Stimulated activated naive CD8-positive, alpha-beta T cell treated with anti-CD3 and anti-CD28 coated beads, Interleukin-15, Interleukin-2, amounts not matched to agents 100 ng/mL and 50 ng/mL, for 24 hours (primary cell): ENCODE results near the gene DNPH1.

ENCODE experiments used
- H3K27ac Mint-ChIP-seq: one replicate; pipeline ENCODE4 v1.8.0; 2021; ENCODE audit warnings: mild to moderate bottlenecking, mixed read lengths
- H3K27me3 Mint-ChIP-seq: one replicate; pipeline ENCODE4 v1.8.0; 2021; ENCODE audit warnings: mixed read lengths
- H3K36me3 Mint-ChIP-seq: one replicate; pipeline ENCODE4 v1.8.0; 2021; ENCODE audit warnings: low read depth, mixed read lengths
- H3K4me1 Mint-ChIP-seq: one replicate; pipeline ENCODE4 v1.8.0; 2021; ENCODE audit warnings: low read depth, mixed read lengths
- H3K4me3 Mint-ChIP-seq: one replicate; pipeline ENCODE4 v1.8.0; 2021; ENCODE audit warnings: mild to moderate bottlenecking, mixed read lengths
- H3K9me3 Mint-ChIP-seq: one replicate; pipeline ENCODE4 v1.8.0; 2021; ENCODE audit warnings: mixed read lengths

DNPH1 gene

DNA sequence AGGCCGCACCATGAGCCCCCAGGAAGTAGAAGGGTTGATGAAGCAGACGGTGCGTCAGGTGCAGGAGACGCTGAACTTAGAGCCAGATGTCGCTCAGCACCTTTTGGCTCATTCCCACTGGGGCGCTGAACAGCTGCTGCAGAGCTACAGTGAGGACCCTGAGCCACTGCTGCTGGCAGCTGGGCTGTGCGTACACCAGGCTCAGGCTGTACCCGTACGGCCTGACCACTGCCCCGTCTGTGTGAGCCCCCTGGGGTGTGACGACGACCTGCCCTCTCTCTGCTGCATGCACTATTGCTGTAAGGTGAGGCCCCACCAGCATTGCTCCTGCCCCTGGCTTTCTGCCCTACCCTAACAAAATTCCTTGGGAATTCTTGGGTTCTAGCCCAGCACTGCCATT, 13.1 kb downstream of the DNPH1 start:
- no peaks in the 10 kb centered on the region for H3K4me1 Mint-ChIP-seq
- peaks cover 28% of the 10 kb centered on the region for H3K36me3 Mint-ChIP-seq
- no peaks in the 10 kb centered on the region for H3K9me3 Mint-ChIP-seq
- no peak overlapping the region for H3K4me3 Mint-ChIP-seq
- H3K27ac Mint-ChIP-seq: no peak overlapping the region
- H3K27me3 Mint-ChIP-seq: no peaks in the 10 kb centered on the region

DNA sequence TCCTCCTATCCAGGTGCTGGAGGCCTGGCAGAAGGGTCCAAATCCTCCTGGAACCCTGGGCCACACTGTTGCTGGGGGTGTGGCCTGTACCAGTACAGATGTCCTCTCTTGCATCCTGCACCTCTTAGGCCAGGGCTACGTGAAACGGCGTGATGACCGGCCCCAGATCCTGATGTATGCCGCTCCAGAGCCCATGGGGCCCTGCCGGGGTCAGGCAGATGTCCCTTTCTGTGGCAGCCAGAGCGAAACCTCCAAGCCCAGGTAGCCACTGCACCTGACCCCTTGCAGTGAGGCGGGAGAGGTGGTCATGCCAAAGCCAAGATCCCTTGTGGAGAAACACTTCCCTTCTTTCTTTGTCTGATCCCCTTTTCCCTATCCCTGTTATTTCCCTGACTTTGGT, 14.2 kb downstream of the DNPH1 start:
- Mint-ChIP-seq H3K27ac (no peak overlapping the region), H3K27me3 (no peaks in the 10 kb centered on the region), H3K4me3 (no peak overlapping the region), H3K9me3 (no peaks in the 10 kb centered on the region), H3K36me3 (peaks cover 24% of the 10 kb centered on the region), H3K4me1 (no peaks in the 10 kb centered on the region)

DNA sequence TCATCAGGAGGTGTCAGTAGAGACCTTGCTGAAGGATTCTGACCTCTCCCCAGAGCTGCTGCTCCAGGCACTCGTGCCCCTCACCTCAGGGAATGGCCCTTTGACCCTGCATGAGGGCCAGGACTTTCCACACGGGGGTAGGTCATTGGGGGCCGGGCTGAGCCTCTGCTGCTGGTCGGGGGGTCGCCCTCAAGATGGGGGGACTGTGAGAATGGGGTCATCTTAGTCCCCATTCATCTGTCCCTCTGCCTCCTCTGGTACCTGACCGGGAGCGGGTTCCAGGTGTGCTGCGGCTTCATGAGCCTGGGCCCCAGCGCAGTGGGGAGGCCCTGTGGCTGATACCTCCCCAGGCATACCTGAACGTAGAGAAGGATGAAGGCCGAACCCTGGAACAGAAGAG, 15.8 kb downstream of the DNPH1 start:
- Mint-ChIP-seq H3K27me3 (no peaks in the 10 kb centered on the region), H3K9me3 (no peaks in the 10 kb centered on the region), H3K36me3 (peaks cover 17% of the 10 kb centered on the region), H3K4me3 (no peak overlapping the region), H3K27ac (no peak overlapping the region), H3K4me1 (no peaks in the 10 kb centered on the region)

DNA sequence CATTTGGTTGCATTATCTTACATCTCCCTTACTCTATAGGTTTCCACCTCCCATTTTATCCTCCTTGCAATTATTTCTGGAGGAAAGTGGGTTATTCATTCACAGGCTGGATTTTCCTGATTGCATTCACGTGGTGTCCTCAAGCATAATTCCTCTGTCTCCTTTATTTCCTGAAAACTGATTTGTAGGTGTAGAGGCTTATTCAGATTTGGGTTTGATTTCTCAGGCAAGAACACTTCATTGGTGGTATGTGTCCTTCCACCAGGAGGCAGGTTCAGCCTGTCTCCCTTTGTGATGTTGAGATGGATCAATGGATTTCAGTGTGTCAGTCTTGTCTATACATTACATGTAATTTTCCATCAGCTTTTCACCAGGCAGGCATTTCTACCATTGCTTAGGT, 17.3 kb downstream of the DNPH1 start:
- Mint-ChIP-seq H3K27me3 (no peaks in the 10 kb centered on the region), H3K9me3 (no peaks in the 10 kb centered on the region), H3K36me3 (peaks cover 11% of the 10 kb centered on the region), H3K4me1 (no peaks in the 10 kb centered on the region), H3K4me3 (no peak overlapping the region), H3K27ac (no peak overlapping the region)

DNA sequence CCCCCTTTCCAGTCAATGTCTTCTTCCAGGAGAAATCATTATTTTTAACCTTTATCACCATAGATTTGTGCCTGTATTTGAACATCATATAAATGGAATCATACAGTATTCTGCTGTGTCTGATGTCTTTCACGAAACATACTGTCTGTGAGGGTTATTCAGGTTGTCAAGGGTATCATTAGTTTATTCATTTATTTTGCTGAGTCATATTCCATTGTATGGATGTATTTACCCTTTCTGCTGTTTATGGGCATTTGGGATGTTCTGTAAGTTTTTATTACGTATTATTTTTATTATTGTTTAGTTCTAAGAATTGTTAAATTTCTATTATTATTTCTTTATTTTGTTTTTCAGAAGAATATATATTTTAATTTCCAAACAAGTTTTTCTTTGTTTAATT, 22.0 kb downstream of the DNPH1 start:
- Mint-ChIP-seq H3K36me3 (peaks cover 24% of the 10 kb centered on the region), H3K9me3 (no peaks in the 10 kb centered on the region), H3K27ac (peak overlapping the region; percentile 29), H3K4me1 (no peaks in the 10 kb centered on the region), H3K4me3 (no peak overlapping the region), H3K27me3 (no peaks in the 10 kb centered on the region)

DNA sequence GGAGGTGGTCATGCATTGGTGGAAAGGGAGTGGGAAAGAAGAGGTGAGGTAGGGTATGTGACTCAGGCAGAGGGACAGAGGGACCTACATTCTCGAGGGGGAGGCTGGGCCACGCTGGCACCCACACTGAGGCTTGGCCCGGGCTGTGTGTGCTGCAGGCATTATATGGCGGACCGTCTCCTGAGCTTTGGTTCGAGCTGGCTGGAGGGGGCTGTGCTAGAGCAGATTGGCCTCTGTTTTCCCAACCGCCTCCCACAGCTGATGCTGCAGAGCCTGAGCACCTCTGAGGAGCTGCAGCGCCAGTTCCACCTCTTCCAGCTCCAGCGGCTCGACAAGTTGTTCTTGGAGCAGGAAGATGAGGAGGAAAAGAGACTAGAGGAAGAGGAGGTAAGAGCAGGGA, 23.4 kb downstream of the DNPH1 start:
- Mint-ChIP-seq H3K27me3 (no peaks in the 10 kb centered on the region), H3K4me1 (no peaks in the 10 kb centered on the region), H3K27ac (no peak overlapping the region), H3K36me3 (peaks cover 25% of the 10 kb centered on the region), H3K9me3 (no peaks in the 10 kb centered on the region), H3K4me3 (no peak overlapping the region)

DNA sequence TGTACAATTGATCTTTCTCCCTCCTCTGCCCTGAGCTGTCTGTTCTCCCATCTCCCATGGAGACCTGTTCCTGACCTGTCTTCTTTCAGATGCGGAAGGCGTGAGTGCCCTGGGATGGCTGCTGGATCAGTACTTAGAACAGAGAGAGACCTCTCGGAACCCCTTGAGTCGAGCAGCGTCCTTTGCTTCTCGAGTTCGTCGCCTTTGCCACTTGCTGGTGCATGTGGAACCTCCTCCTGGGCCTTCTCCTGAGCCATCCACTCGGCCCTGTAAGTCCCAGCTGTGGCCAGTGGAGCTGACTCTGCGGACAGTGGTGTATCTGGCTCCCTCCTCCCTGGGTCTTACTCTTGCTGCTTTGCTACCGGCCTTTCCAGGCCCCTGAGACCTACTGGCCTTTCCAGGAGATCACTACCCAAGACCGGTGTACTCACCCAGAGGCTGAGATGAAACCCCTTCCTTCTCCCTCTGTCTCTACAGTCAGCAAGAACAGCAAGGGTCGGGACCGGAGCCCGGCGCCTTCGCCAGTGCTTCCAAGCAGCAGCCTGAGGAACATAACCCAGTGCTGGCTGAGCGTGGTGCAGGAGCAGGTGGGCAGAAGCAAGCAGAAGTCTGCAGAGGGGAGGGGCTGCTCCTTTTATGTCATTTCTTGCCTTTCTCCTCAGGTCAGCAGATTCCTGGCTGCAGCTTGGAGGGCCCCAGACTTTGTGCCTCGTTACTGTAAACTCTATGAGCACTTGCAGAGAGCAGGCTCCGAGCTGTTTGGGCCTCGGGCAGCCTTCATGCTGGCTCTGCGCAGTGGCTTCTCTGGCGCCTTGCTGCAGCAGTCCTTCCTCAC, 24.8 kb downstream of the DNPH1 start:
- H3K9me3 Mint-ChIP-seq: no peaks in the 10 kb centered on the region
- no peaks in the 10 kb centered on the region for H3K27me3 Mint-ChIP-seq
- H3K36me3 Mint-ChIP-seq: peaks cover 35% of the 10 kb centered on the region
- H3K4me3 Mint-ChIP-seq: no peak overlapping the region
- no peak overlapping the region for H3K27ac Mint-ChIP-seq
- H3K4me1 Mint-ChIP-seq: no peaks in the 10 kb centered on the region

DNA sequence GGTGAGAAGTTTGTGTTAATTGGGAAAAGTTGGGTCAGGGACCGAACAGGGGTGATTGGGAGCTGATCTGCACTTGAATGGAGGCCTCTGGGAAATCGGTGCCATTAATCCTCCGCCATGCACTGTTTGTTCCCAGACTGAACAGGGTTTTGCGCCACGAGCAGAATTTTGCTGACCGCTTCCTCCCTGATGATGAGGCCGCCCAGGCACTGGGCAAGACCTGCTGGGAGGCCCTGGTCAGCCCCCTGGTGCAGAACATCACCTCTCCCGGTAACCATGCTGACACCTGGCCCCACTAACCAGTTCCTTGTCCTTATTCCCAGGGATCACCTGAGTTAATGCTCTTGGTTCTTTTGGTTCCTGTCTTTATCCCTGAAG, 25.6 kb downstream of the DNPH1 start:
- no peaks in the 10 kb centered on the region for H3K9me3 Mint-ChIP-seq
- no peaks in the 10 kb centered on the region for H3K4me1 Mint-ChIP-seq
- no peak overlapping the region for H3K4me3 Mint-ChIP-seq
- peaks cover 35% of the 10 kb centered on the region for H3K36me3 Mint-ChIP-seq
- H3K27me3 Mint-ChIP-seq: no peaks in the 10 kb centered on the region
- H3K27ac Mint-ChIP-seq: no peak overlapping the region

DNA sequence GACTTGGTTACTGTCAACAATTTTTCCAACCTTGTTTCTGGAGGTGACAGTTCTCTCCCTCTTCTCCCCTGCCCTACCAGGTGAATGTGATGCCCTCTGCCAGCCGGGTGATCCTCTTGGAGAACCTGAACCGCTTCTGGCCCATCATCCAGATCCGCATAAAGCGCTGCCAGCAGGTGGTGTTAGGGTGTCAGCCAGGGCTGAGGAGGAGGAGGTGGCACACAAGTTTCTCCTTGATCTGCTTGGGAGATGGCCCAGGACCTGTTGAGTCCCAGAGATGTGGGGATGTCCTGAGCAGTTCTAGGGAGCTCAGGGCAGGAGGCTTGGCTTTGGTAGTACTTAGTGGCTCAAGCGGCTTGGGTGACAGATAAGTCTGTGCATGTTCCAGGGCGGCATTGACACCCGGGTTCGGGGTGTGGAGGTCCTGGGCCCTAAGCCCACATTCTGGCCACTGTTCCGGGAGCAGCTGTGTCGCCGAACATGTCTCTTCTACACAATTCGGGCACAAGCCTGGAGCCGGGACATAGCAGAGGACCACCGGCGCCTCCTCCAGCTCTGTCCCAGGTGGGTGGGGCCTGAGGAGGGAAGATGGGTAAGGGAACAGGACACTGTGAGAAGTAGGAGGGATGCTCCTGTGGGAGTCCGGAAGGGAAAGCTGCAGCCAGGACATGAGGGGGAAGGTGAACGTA, 26.1 kb downstream of the DNPH1 start:
- Mint-ChIP-seq H3K9me3 (no peaks in the 10 kb centered on the region), H3K27ac (no peak overlapping the region), H3K27me3 (no peaks in the 10 kb centered on the region), H3K4me3 (no peak overlapping the region), H3K4me1 (no peaks in the 10 kb centered on the region), H3K36me3 (peaks cover 35% of the 10 kb centered on the region)

DNA sequence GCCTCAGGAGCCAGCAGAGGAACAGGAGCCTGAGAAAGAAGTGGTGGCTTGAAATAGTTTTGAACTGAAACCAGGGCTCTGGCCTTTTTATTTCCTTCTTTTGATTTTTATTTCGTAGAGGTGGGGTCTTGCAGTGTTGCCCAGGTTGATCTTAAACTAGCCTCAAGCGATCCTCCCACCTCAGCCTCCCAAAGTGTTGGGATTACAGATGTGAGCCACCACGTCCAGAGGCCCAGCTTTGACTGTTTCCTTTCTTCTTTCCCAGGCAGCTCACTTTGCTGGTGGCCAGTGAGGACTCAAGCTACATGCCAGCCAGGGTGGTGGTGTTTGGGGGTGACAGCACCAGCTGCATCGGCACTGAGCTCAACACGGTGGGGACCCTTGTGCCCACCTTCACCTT, 26.8 kb downstream of the DNPH1 start:
- Mint-ChIP-seq H3K27me3 (no peaks in the 10 kb centered on the region), H3K36me3 (peaks cover 40% of the 10 kb centered on the region), H3K4me1 (no peaks in the 10 kb centered on the region), H3K9me3 (no peaks in the 10 kb centered on the region), H3K4me3 (no peak overlapping the region), H3K27ac (no peak overlapping the region)

DNA sequence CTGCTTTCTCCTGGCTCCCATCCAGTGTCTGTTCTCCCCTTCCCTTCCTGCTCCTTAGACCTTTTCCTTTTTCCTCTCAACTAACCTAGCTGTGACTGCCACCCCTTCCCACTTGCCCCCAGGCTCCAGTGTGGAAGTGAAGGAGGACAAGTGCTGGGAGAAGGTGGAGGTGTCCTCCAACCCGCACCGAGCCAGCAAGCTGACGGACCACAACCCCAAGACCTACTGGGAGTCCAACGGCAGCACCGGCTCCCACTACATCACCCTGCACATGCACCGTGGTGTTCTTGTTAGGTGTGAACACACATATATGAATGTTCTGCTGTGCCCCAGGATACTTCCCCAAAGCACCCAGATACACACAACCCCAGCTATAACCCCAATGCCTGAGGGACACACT, 28.7 kb downstream of the DNPH1 start:
- no peak overlapping the region for H3K4me3 Mint-ChIP-seq
- H3K27me3 Mint-ChIP-seq: no peaks in the 10 kb centered on the region
- H3K4me1 Mint-ChIP-seq: no peaks in the 10 kb centered on the region
- no peaks in the 10 kb centered on the region for H3K9me3 Mint-ChIP-seq
- no peak overlapping the region for H3K27ac Mint-ChIP-seq
- peaks cover 41% of the 10 kb centered on the region for H3K36me3 Mint-ChIP-seq

DNA sequence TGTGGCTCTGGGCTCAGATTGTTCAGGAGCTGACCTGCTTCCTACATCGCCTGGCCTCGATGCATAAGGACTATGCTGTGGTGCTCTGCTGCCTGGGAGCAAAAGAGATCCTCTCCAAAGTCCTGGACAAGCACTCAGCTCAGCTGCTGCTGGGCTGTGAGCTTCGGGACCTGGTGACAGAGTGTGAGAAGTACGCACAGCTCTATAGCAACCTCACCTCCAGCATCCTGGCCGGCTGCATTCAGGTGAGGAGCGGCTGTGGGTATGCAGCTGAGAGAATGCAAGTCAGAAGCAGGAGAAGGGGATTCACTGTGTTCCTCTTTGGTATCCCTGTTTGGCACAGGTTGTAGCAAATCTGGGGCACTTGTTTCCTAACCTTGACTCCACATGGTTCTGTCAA, 29.4 kb downstream of the DNPH1 start:
- Mint-ChIP-seq H3K27me3 (no peaks in the 10 kb centered on the region), H3K4me1 (no peaks in the 10 kb centered on the region), H3K36me3 (peaks cover 47% of the 10 kb centered on the region), H3K4me3 (no peak overlapping the region), H3K27ac (no peak overlapping the region), H3K9me3 (no peaks in the 10 kb centered on the region)

DNA sequence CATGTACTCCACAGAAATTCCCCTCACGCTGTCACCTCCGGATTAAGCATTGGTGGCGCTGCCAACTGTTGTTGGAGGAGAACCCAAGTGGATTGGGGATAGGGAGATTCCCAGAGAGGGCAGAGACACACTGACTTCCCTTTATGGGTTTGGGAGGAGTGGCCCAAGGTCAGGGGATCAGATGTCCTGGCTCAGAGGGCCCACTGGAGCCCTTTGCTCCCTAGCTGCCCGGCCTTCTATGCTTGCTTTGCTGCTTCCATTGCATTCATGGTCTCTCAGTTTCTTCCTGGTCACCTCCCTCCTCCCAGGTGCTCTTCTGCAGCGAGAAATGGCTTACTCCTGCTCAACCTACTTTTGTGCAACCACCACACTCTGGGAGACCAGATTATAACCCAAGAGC, 32.9 kb downstream of the DNPH1 start:
- H3K36me3 Mint-ChIP-seq: peaks cover 58% of the 10 kb centered on the region
- H3K27ac Mint-ChIP-seq: no peak overlapping the region
- no peaks in the 10 kb centered on the region for H3K9me3 Mint-ChIP-seq
- no peaks in the 10 kb centered on the region for H3K27me3 Mint-ChIP-seq
- H3K4me1 Mint-ChIP-seq: no peaks in the 10 kb centered on the region
- H3K4me3 Mint-ChIP-seq: no peak overlapping the region

DNA sequence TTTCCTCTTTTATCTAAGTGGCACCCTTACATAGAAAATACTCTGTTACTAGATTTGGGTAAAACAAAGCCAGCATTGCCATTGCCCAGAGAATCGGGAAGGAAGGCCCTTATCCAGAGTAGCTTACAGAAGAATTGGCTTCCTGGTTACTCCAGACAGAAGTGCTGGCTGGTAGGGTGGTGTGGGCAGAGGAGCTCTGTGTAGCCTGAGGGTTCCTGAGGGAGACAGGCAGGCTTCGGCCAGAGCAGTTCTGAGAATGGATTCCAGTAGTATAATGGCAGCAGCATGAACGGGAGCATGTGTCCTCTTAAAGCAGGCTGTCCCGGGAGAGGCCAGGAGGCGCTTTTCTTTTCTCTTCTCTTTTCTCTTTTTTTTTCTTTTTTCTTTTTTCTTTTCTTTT, 35.4 kb downstream of the DNPH1 start:
- Mint-ChIP-seq H3K4me1 (no peaks in the 10 kb centered on the region), H3K4me3 (no peak overlapping the region), H3K27ac (no peak overlapping the region), H3K36me3 (peaks cover 44% of the 10 kb centered on the region), H3K9me3 (no peaks in the 10 kb centered on the region), H3K27me3 (no peaks in the 10 kb centered on the region)

DNA sequence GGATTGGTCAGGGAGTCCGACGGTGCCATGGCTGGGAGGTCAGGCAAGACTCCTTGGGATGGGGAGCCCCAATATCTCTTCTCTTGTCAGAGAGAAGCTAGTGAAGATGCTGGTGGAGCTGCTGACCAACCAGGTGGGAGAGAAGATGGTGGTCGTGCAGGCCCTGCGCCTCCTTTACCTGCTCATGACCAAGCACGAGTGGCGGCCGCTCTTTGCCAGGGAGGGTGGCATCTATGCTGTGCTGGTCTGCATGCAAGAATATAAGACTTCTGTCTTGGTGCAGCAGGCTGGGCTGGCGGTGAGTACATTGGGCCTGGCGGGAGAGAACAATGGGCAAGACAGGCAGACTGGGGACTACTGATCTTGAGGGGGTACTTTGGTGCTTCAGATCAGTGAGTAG, 36.4 kb downstream of the DNPH1 start:
- H3K36me3 Mint-ChIP-seq: peaks cover 54% of the 10 kb centered on the region
- H3K4me1 Mint-ChIP-seq: no peaks in the 10 kb centered on the region
- H3K9me3 Mint-ChIP-seq: no peaks in the 10 kb centered on the region
- no peak overlapping the region for H3K27ac Mint-ChIP-seq
- H3K27me3 Mint-ChIP-seq: no peaks in the 10 kb centered on the region
- no peak overlapping the region for H3K4me3 Mint-ChIP-seq
